ENCODE data around the gene DHRSX. TPM values are rescaled to one million over a fixed set of nuclear protein-coding genes. Genes with fewer than 3 reads are reported as not detected.
A peak's percentile ranks its signal among the peaks of the same experiment; 100 is the strongest.

Gene DHRSX
- total and polyA plus RNA-seq, 9 of the 15 experiments (the other 6 are each of a cell fraction or from before 2014, with no cell fraction given): 0.59 to 11.0 (median 6.2) TPM

DNA sequence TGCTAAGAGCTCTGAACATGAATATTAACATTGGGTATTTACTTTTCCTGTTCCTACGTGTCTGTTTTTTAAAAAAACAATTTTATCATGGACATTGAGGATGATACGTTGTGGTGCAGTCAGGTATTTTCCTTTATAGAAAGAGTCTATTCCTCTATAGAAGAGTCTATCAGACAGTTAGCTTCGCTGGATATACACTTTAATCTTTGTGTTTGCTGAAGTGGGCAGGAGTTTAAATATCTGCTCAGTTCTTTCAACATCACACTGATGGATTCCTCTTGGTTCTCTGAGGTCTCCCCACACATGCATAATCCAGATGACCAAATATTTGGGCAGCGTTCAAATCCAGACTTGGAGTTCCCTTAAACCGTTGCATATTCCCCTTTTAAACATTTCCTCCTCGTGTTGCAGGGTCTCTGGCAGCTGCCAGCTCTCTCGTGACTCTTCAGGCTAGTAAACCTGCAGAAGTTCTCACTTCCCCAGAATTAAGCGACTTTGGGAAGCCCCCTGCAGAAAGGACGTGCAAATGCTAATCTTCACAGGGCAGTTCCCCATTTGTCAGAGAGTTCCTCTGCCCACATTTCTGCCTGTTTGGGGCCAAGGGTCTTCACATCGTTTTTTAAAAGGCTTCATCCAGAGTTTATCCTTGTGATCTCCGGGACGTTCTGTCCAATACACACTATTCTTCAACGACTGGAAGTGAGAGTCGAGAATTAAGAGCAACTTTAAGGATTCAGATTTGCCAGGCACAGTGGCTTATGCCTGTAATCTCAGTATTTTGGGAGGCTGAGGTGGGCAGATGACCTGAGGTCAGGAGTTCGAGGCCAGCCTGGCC lies 20.5 kb upstream of the DHRSX start:
- no peak for TF ChIP-seq PHF20 (IDR thresholded peaks at IDR 0.05; ENCODE audit: partially characterized antibody)
- TF ChIP-seq OTX1 (CRISPR knock-in tag; IDR thresholded peaks at IDR 0.05): no peak
- peak; percentile 32; the same call in 1 of the 2 replicates for TF ChIP-seq SPI1 (IDR thresholded peaks at IDR 0.05; ENCODE audit: borderline replicate concordance, low read depth, low read length)
- no peaks in the 10 kb centered on the region for H3K9me3 ChIP-seq (replicated peaks; ENCODE audit: control insufficient read depth, insufficient read depth, low read depth, low read length)
- no TSS peak for BruUV-seq (replicated peaks)
- no peak for DNase-seq (ENCODE audit: extremely low read depth in 1 of 4, low spot score in 3 of 4)
- no peak overlapping the region for H3K9ac ChIP-seq (ENCODE audit: insufficient read depth in 1 of 2, low read depth in 2 of 2, low read length in 2 of 2)
- no peaks in the 10 kb centered on the region for H3K36me3 ChIP-seq (ENCODE audit: control insufficient read depth, insufficient read depth, low read length)
- intact Hi-C loops (cut with micrococcal nuclease): no loop called here
- H3K27me3 ChIP-seq (ENCODE audit: control insufficient read depth in 2 of 2, insufficient read depth in 2 of 2, low read length in 2 of 2): peaks cover 4 to 7% of the 10 kb centered on the region in 2 experiments; a peak in 4 of 5 replicates
- ATAC-seq: no peak
- no peak overlapping the region for H3K4me2 ChIP-seq (ENCODE audit: insufficient read depth, low read length)
- H3K9me1 ChIP-seq (ENCODE audit: control insufficient read depth, insufficient read depth, low read length): no peaks in the 10 kb centered on the region
- no peak overlapping the region for H3K27ac ChIP-seq (ENCODE audit: extremely low read depth, low read depth, low read length)
- H3K79me2 ChIP-seq (ENCODE audit: control insufficient read depth, insufficient read depth, low read length): no peaks in the 10 kb centered on the region
- no peaks in the 10 kb centered on the region for H3K4me1 ChIP-seq (replicated peaks in 1 of 2; ENCODE audit: control insufficient read depth in 2 of 2, insufficient read depth in 2 of 2, low read length in 2 of 2)
- WGBS (ENCODE audit: insufficient coverage, low coverage, missing lambda C conversion rate): 0% methylated on average over 15 of the region's 15 CpGs
- H2AFZ ChIP-seq (ENCODE audit: low read depth, low read length): no peak overlapping the region
- in situ Hi-C loops (cut with MboI): no loop called here
- ChIA-PET POLR2A (no interaction called here), CTCF (ENCODE audit: low intra/inter-chr PET ratio) (no interaction called here)
- no peak for FAIRE-seq
- no peak overlapping the region for H3K4me3 ChIP-seq
- H4K20me1 ChIP-seq (replicated peaks; ENCODE audit: control insufficient read depth, insufficient read depth, low read length): no peaks in the 10 kb centered on the region

DNA sequence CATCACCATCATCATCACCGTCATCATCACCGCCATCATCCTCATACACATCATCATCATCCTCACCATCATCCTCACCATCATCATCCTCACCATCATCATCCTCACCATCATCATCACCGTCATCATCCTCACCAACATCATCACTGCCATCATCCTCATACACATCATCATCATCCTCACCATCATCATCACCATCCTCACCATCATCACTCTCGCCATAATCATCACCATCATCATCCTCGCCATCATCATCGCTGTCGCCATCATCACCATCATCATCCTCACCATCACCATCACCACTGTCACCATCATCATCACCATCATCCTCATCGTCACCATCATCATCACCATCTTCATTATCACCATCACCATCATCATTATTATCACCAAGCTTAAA lies 19.8 kb upstream of the DHRSX start:
- H3K36me3 ChIP-seq (ENCODE audit: control insufficient read depth, insufficient read depth, low read length): no peaks in the 10 kb centered on the region
- DNase-seq (ENCODE audit: extremely low read depth in 1 of 4, low spot score in 3 of 4): no peak
- no peaks in the 10 kb centered on the region for H3K9me3 ChIP-seq (replicated peaks; ENCODE audit: control insufficient read depth, insufficient read depth, low read depth, low read length)
- in situ Hi-C loops (cut with MboI) (no loop called here), intact Hi-C loops (cut with micrococcal nuclease) (no loop called here)
- no peak overlapping the region for H3K27ac ChIP-seq (ENCODE audit: extremely low read depth, low read depth, low read length)
- POLR2A ChIA-PET: no interaction called here
- no peak overlapping the region for H2AFZ ChIP-seq (ENCODE audit: low read depth, low read length)
- no peaks in the 10 kb centered on the region for H3K4me1 ChIP-seq (replicated peaks in 1 of 2; ENCODE audit: control insufficient read depth in 2 of 2, insufficient read depth in 2 of 2, low read length in 2 of 2)
- peaks cover 4 to 7% of the 10 kb centered on the region in 2 experiments; a peak in 4 of 5 replicates for H3K27me3 ChIP-seq (ENCODE audit: control insufficient read depth in 2 of 2, insufficient read depth in 2 of 2, low read length in 2 of 2)
- H3K9me1 ChIP-seq (ENCODE audit: control insufficient read depth, insufficient read depth, low read length): no peaks in the 10 kb centered on the region
- no peaks in the 10 kb centered on the region for H4K20me1 ChIP-seq (replicated peaks; ENCODE audit: control insufficient read depth, insufficient read depth, low read length)
- BruUV-seq (replicated peaks): no TSS peak
- no peak for FAIRE-seq
- no peaks in the 10 kb centered on the region for H3K79me2 ChIP-seq (ENCODE audit: control insufficient read depth, insufficient read depth, low read length)
- WGBS (ENCODE audit: insufficient coverage, low coverage, missing lambda C conversion rate): 2% methylated on average over 8 of the region's 8 CpGs
- no peak for ATAC-seq
- H3K4me3 ChIP-seq: no peak overlapping the region
- H3K9ac ChIP-seq (ENCODE audit: insufficient read depth in 1 of 2, low read depth in 2 of 2, low read length in 2 of 2): no peak overlapping the region
- CTCF ChIA-PET (ENCODE audit: low intra/inter-chr PET ratio): no interaction called here
- no peak overlapping the region for H3K4me2 ChIP-seq (ENCODE audit: insufficient read depth, low read length)
- no peak for TF ChIP-seq SLC30A9 (CRISPR knock-in tag; IDR thresholded peaks at IDR 0.05)
- TF ChIP-seq HDAC2 (IDR thresholded peaks at IDR 0.05): no peak; the same call in 1 of the 2 replicates
- no peak for TF ChIP-seq ZFP1 (CRISPR knock-in tag; IDR thresholded peaks at IDR 0.05)
- no peak for TF ChIP-seq SIX5 (IDR thresholded peaks at IDR 0.05; ENCODE audit: borderline replicate concordance in 1 of 2, insufficient read depth in 1 of 2, low read depth in 1 of 2, low read length in 2 of 2)
- TF ChIP-seq, protein P1, sequence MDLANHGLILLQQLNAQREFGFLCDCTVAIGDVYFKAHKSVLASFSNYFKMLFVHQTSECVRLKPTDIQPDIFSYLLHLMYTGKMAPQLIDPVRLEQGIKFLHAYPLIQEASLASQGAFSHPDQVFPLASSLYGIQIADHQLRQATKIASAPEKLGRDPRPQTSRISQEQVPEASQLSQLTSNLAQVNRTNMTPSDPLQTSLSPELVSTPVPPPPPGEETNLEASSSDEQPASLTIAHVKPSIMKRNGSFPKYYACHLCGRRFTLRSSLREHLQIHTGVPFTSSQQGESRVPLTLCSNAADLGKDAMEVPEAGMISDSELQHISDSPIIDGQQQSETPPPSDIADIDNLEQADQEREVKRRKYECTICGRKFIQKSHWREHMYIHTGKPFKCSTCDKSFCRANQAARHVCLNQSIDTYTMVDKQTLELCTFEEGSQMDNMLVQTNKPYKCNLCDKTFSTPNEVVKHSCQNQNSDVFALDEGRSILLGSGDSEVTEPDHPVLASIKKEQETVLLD (IDR thresholded peaks at IDR 0.05): 0 out of 2 replicates have a peak, but pooled peaks have one; percentile 50
- peak; percentile 67 to 75 for TF ChIP-seq KDM1A (IDR thresholded peaks at IDR 0.05)
- TF ChIP-seq ZBTB1 (CRISPR knock-in tag; IDR thresholded peaks at IDR 0.05; ENCODE audit: borderline replicate concordance, low read depth): no peak
- no peak for TF ChIP-seq GABPB1 (CRISPR knock-in tag; IDR thresholded peaks at IDR 0.05)
- no peak for TF ChIP-seq BRCA1 (IDR thresholded peaks at IDR 0.05)
- no peak for TF ChIP-seq BRCA1 (CRISPR knock-in tag; IDR thresholded peaks at IDR 0.05)
- no peak for TF ChIP-seq RBM39 (optimal IDR thresholded peaks at IDR 0.05; ENCODE audit: low read depth, low read length)
- TF ChIP-seq HNRNPH1 (optimal IDR thresholded peaks at IDR 0.05; ENCODE audit: low read depth, low read length): no peak
- peak; percentile 48; the same call in 1 of the 2 replicates for TF ChIP-seq CTBP1 (IDR thresholded peaks at IDR 0.05; ENCODE audit: borderline replicate concordance)
- TF ChIP-seq ZNF197 (CRISPR knock-in tag; IDR thresholded peaks at IDR 0.05; ENCODE audit: low read depth): no peak
